ENCODE results near the gene VWA3B.
"Not testable (repeated sequence)": the region's sequence is repeated elsewhere in the genome, so short reads cannot be mapped to it uniquely, and the experiment has no call there.

Gene VWA3B

DNA sequence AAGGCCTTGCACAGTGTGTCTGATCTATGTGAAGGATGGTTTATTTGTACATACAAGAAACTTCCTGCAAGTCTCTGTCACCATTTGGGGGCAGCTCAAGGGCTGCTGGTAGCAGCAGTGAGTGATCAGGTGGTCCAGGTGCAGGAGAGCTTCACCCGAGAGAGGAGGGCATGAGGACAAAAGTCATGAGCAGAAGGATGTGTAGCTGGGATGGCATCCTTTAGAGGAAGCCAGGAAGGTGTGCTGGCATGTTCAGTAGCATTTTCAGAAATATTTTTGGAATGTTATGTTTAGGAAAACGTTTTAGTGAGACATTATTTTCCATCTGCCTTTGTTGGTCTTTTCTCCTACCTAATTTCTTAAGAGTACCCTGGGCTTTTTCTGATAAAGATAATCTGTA lies 31.9 kb downstream of the VWA3B start:
- TF ChIP-seq, protein P1, sequence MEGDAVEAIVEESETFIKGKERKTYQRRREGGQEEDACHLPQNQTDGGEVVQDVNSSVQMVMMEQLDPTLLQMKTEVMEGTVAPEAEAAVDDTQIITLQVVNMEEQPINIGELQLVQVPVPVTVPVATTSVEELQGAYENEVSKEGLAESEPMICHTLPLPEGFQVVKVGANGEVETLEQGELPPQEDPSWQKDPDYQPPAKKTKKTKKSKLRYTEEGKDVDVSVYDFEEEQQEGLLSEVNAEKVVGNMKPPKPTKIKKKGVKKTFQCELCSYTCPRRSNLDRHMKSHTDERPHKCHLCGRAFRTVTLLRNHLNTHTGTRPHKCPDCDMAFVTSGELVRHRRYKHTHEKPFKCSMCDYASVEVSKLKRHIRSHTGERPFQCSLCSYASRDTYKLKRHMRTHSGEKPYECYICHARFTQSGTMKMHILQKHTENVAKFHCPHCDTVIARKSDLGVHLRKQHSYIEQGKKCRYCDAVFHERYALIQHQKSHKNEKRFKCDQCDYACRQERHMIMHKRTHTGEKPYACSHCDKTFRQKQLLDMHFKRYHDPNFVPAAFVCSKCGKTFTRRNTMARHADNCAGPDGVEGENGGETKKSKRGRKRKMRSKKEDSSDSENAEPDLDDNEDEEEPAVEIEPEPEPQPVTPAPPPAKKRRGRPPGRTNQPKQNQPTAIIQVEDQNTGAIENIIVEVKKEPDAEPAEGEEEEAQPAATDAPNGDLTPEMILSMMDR (IDR thresholded peaks at IDR 0.05; ENCODE audit: low read depth, low read length), result no peak
- H3K4me3 ChIP-seq (ENCODE audit: low read depth, low read length), result no peak overlapping the region

GRCh38 chr2:98121149-98121548 lies 34.2 kb downstream of the VWA3B start:
- H3K4me3 ChIP-seq (ENCODE audit: low read depth, low read length), result no peak overlapping the region
- TF ChIP-seq, protein P1 (IDR thresholded peaks at IDR 0.05; ENCODE audit: low read depth, low read length), result no peak

DNA sequence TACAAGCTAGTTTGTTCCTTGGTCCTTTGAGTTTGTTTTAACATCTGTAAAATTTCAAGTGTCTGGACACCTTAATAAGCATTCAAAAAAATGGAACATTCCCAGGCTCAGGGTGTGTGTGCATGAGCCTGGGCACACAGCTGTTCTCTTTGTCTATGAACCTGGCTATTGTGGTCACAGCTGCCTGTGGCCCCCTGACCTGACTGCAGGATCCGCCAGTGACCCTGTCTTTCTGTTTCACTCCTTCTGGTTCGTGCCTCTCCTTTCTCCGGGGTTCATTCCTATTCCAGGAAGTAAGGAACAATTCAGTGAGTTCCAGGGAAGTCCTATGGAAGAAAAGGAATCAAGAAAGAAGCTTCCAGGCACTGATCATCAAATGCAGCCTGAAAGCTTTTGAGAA lies 35.6 kb downstream of the VWA3B start:
- TF ChIP-seq, protein P1 (IDR thresholded peaks at IDR 0.05; ENCODE audit: low read depth, low read length), result no peak
- no peak overlapping the region for H3K4me3 ChIP-seq (ENCODE audit: low read depth, low read length)

DNA sequence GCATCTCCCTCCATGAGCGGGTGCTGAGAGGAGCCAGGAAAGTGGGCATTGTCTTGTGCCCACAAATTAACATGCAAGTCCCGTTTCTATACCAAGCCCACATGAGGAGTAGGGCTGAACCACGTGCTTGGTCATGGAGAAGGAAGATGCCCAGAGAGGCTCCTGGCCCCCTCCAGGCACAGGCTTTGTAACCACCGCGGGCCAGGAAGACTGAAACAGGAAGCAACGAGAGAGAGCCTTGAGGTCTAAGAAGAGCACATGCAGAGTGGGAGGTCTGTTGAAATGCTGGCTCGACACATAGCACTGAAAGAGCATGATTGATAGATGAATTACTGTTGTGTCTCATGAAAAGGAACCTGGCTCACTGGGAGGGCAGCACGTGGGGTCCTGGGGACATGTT lies 36.3 kb downstream of the VWA3B start:
- no peak overlapping the region for H3K4me3 ChIP-seq (ENCODE audit: low read depth, low read length)
- TF ChIP-seq, protein P1 (IDR thresholded peaks at IDR 0.05; ENCODE audit: low read depth, low read length), result no peak

- H3K4me3 ChIP-seq (ENCODE audit: low read depth, low read length), result no peak overlapping the region
- TF ChIP-seq, protein P1 (IDR thresholded peaks at IDR 0.05; ENCODE audit: low read depth, low read length), result no peak
These were observed 39.1 kb downstream of the VWA3B start for GRCh38 chr2:98126061-98126460.

DNA sequence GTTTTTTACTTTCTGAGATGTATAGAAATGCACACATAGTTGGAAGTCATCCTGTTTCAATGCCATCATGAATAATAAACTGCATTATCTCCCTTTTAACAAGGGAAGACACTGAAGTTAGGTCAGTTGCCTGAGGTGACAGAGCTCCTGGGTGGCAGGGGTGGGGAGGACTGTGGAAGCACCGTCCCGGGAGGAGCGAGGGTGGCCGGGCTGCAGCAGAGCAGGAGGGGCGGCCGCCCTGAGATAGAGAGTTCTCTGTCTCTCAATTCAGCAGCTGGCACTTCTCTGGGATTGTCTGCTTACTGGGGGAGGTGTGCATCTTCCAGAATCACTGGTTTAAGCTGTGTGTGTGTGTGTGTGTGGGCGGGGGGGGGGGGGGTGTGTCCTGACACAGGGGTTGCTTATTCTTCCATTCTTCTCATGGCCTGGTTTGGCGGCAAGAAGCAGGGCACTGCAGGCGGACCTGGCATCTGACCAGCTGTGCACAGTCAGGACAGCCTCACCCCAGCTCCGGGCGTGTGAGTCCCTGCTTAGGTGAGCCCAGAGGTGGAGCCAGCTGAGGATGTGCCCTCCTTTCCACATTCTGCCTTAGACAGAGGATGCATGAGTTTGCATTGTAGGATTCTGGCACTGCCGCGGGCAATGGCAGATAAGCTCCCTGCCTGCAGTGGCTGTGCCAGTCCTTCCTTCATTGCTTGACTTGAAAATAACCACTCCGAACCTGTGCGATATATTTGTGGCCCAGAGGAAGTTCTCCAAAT lies 40.4 kb downstream of the VWA3B start:
- H3K4me3 ChIP-seq (ENCODE audit: low read depth, low read length), result no peak overlapping the region
- TF ChIP-seq, protein P1 (IDR thresholded peaks at IDR 0.05; ENCODE audit: low read depth, low read length), result no peak

DNA sequence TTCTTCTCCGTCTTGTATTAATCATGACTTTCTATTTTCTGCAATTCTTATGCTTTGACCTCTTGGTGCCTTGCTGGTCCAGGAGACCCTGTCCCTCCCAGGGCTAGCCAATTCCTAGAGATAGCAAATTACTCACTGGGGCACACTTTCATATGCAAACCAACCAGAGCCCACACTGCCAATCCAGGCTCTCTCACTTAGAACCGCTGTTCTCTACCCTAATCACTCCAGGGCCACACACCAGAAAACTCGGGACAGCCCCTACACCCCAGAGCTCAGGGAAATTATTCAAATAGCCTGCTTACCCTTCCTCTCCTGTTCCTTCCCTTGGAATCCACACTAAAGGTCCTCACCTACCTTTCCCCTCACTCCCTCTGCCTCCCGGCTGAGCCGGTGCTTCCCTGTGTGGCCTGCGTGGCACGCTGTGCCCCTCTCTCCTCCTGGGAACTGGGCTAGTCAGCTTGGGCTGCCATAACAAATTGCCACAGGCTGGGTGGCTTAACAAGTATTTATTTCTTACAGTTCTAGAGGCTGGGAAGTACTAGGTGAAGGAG lies 41.7 kb downstream of the VWA3B start:
- TF ChIP-seq, protein P1 (IDR thresholded peaks at IDR 0.05; ENCODE audit: low read depth, low read length), result no peak
- no peak overlapping the region for H3K4me3 ChIP-seq (ENCODE audit: low read depth, low read length)

DNA sequence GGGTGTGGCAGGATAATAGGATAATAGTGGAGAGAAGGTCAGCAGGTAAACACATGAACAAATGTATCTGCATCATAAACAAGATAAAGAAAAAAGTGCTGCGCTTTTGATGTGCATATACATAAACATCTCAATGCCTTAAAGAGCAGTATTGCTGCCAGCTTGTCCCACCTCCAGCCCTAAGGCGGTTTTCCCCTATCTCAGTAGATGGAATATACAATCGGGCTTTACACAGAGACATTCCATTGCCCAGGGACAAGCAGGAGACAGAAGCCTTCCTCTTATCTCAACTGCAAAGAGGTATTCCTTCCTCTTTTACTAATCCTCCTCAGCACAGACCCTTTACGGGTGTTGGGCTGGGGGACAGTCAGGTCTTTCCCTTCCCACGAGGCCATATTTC lies 43.1 kb downstream of the VWA3B start:
- not testable (repeated sequence) for H3K4me3 ChIP-seq (ENCODE audit: low read depth, low read length)
